HCT116 (cell line): Measurements from ENCODE around the gene NDUFS7. TPM values are rescaled to one million over a fixed set of nuclear protein-coding genes. Genes with fewer than 3 reads are reported as not detected.

Source experiments
- ATAC-seq: fragments of 200-7000 bp; cut with Tn5 transposase; 2 replicates; pipeline ENCODE4 v1.9.1; 2020; ENCODE audit warnings: mild to moderate bottlenecking, moderate library complexity
- BruUV-seq: library from RNA; stranded (reverse); fragments of 400-500 nt; replicated peaks from 2 replicates; lab custom pipeline; 2021; lab: Mats Ljungman, UMichigan
- CTCF ChIA-PET: fragments of 300-600 bp; sonication (Branson Sonifier 250); formaldehyde crosslinking; loops from one replicate; lab custom pipeline; 2021; ENCODE audit warnings: antibody characterized with exemption; lab: Charles Lee
- POLR2A ChIA-PET: fragments of 300-600, 350-600 bp; sonication (Branson Sonifier 250); formaldehyde crosslinking; loops from one replicate; lab custom pipeline; 2021; ENCODE audit warnings: antibody characterized with exemption; lab: Charles Lee
- RAD21 ChIA-PET, 2 experiments: fragments of 300-600 bp; sonication (Branson Sonifier 250); formaldehyde crosslinking; loops; one replicate each; lab custom pipeline; 2023; ENCODE audit warnings: low total read pairs in 2 of 2; ENCODE audit not compliant: uncharacterized antibody in 2 of 2, unreplicated experiment in 2 of 2, low non-redundant PET in 1 of 2; lab: Charles Lee
- DNase-seq: peaks from one replicate; pipeline ENCODE4 v3.0.0-alpha.2; 2010; ENCODE audit warnings: low read depth, low spot score
- H2AFZ ChIP-seq: fragments of 200-600 bp; shearing (Covaris generic), sonication (generic); 2 replicates; pipeline ENCODE4 v1.6.1; 2017; ENCODE audit warnings: low read depth, mixed run types, mixed read lengths, antibody characterized with exemption, low read length; ENCODE audit not compliant: poor library complexity, severe bottlenecking
- H3K27ac ChIP-seq: 2 replicates; pipeline ENCODE4 v1.5.1; 2012; ENCODE audit warnings: low read depth, low read length
- H3K27me3 ChIP-seq: fragments of 200-600 bp; sonication (generic); 2 replicates; pipeline ENCODE4 v1.6.1; 2016; ENCODE audit warnings: mixed run types, low read length, mixed read lengths; ENCODE audit not compliant: insufficient read depth
- H3K36me3 ChIP-seq, 2 experiments: fragments of 200-500 bp in 1 of 2; fragments of 200-600 bp in 1 of 2; sonication (Bioruptor generic) in 1 of 2; sonication (generic) in 1 of 2; 2 replicates each; pipeline versions ENCODE4 v1.5.1 to v1.6.1; 2014 to 2016; ENCODE audit warnings: low read length in 2 of 2, inconsistent platforms in 1 of 2, mixed read lengths in 1 of 2, mixed run types in 1 of 2; ENCODE audit not compliant: insufficient read depth in 2 of 2, control insufficient read depth in 1 of 2
- H3K4me1 ChIP-seq, 2 experiments: fragments of 200-600 bp in 1 of 2; sonication (generic) in 1 of 2; 2 replicates each; pipeline versions ENCODE4 v1.5.1 to v1.6.1; 2012 to 2017; ENCODE audit warnings: low read length in 2 of 2, inconsistent platforms in 1 of 2, mild to moderate bottlenecking in 1 of 2, mixed read lengths in 1 of 2, mixed run types in 1 of 2, moderate library complexity in 1 of 2; ENCODE audit not compliant: insufficient read depth in 2 of 2, control insufficient read depth in 1 of 2
- H3K4me2 ChIP-seq: fragments of 200-600 bp; sonication (generic); 2 replicates; pipeline ENCODE4 v1.6.1; 2017; ENCODE audit warnings: mixed run types, low read length, mixed read lengths
- H3K4me3 ChIP-seq, 2 experiments: fragments of 200-600 bp in 1 of 2; sonication (generic) in 1 of 2; replicated peaks in 1 of 2; 2 replicates each; pipeline ENCODE4 v1.5.1; 2011 to 2016; ENCODE audit warnings: low read length in 2 of 2, control low read depth in 1 of 2, low read depth in 1 of 2, mild to moderate bottlenecking in 1 of 2, mixed read lengths in 1 of 2, mixed run types in 1 of 2
- H3K79me2 ChIP-seq: fragments of 200-600 bp; sonication (generic); 2 replicates; pipeline ENCODE4 v1.6.1; 2017; ENCODE audit warnings: mild to moderate bottlenecking, mixed run types, low read length, moderate library complexity, mixed read lengths; ENCODE audit not compliant: insufficient read depth
- H3K9ac ChIP-seq: fragments of 200-600 bp; sonication (generic); 2 replicates; pipeline ENCODE4 v1.6.1; 2016; ENCODE audit warnings: low read length, mixed read lengths
- H3K9me2 ChIP-seq: fragments of 200-600 bp; sonication (generic), shearing (Covaris generic); 2 replicates; pipeline ENCODE4 v1.6.1; 2017; ENCODE audit warnings: mixed run types, mild to moderate bottlenecking, moderate library complexity; ENCODE audit not compliant: insufficient read depth
- H3K9me3 ChIP-seq, 2 experiments: fragments of 200-500 bp in 1 of 2; fragments of 200-600 bp in 1 of 2; sonication (Bioruptor generic) in 1 of 2; sonication (generic) in 1 of 2; 2 replicates each; pipeline ENCODE4 v1.6.1; 2014 to 2017; ENCODE audit warnings: low read length in 2 of 2, mixed read lengths in 2 of 2, inconsistent platforms in 1 of 2, low read depth in 1 of 2, mild to moderate bottlenecking in 1 of 2, mixed run types in 1 of 2, moderate library complexity in 1 of 2; ENCODE audit not compliant: control insufficient read depth in 1 of 2, insufficient read depth in 1 of 2
- H4K20me1 ChIP-seq: fragments of 200-600 bp; sonication (generic), shearing (Covaris generic); 2 replicates; pipeline ENCODE4 v1.6.1; 2017; ENCODE audit warnings: mixed run types, mild to moderate bottlenecking, moderate library complexity; ENCODE audit not compliant: insufficient read depth
- CBX3 ChIP-seq: IDR thresholded peaks from 2 replicates; pipeline ENCODE4 v1.6.1; 2012; ENCODE audit warnings: low read depth
- CEBPB ChIP-seq: IDR thresholded peaks from 2 replicates; pipeline ENCODE4 v1.6.1; 2012; ENCODE audit warnings: low read depth
- EGR1 ChIP-seq: IDR thresholded peaks from 2 replicates; pipeline ENCODE4 v1.6.1; 2012; ENCODE audit warnings: low read depth
- ELF1 ChIP-seq: IDR thresholded peaks from 2 replicates; pipeline ENCODE4 v1.6.1; 2012; ENCODE audit warnings: low read depth, borderline replicate concordance
- EZH2 ChIP-seq: fragments of 200-600 bp; sonication (generic); IDR thresholded peaks from 2 replicates; pipeline ENCODE4 v1.6.1; 2017; ENCODE audit warnings: antibody characterized with exemption, mixed run types
- POLR2A ChIP-seq: IDR thresholded peaks from 2 replicates; pipeline ENCODE4 v1.7.0; 2011; ENCODE audit warnings: borderline replicate concordance; ENCODE audit not compliant: insufficient read depth, insufficient read length; ENCODE audit errors: extremely low read depth
- RAD21 ChIP-seq: IDR thresholded peaks from 2 replicates; pipeline ENCODE4 v1.6.1; 2012; ENCODE audit warnings: low read depth, mild to moderate bottlenecking
- SRF ChIP-seq: IDR thresholded peaks from 2 replicates; pipeline ENCODE4 v1.6.1; 2012; ENCODE audit warnings: low read depth
- TCF7L2 ChIP-seq: IDR thresholded peaks from 2 replicates; pipeline ENCODE4 v1.7.0; 2011; ENCODE audit warnings: borderline replicate concordance, inconsistent platforms; ENCODE audit not compliant: insufficient read depth, insufficient read length; ENCODE audit errors: extremely low read depth
- ZFX ChIP-seq: fragments of 450-650 bp; IDR thresholded peaks from 2 replicates; pipeline ENCODE4 v1.6.1; 2017
- intact Hi-C: fragments of 100-400 bp; cut with micrococcal nuclease; formaldehyde crosslinking; loops from 2 replicates; pipeline ENCODE4 v1.10.0; 2022
- total RNA-seq: library from RNA; stranded (reverse); gene quantifications from one replicate; pipeline ENCODE4 v1.2.1, GENCODE V29; 2021; ENCODE audit not compliant: unreplicated experiment
- TF ChIP-seq, protein P1 (sequence below): IDR thresholded peaks from 2 replicates; pipeline ENCODE4 v1.6.1; 2012; ENCODE audit warnings: low read depth
- TF ChIP-seq, protein P2 (sequence below): IDR thresholded peaks from 2 replicates; pipeline ENCODE4 v1.6.1; 2011; ENCODE audit warnings: mild to moderate bottlenecking, low read length, moderate library complexity; ENCODE audit not compliant: insufficient replicate concordance; ENCODE audit errors: extremely low read depth
- TF ChIP-seq, protein P3 (sequence below): IDR thresholded peaks from 2 replicates; pipeline ENCODE4 v1.6.1; 2012

Gene NDUFS7
- total RNA-seq, 1 experiment from 2014 or later = 114 TPM

DNA sequence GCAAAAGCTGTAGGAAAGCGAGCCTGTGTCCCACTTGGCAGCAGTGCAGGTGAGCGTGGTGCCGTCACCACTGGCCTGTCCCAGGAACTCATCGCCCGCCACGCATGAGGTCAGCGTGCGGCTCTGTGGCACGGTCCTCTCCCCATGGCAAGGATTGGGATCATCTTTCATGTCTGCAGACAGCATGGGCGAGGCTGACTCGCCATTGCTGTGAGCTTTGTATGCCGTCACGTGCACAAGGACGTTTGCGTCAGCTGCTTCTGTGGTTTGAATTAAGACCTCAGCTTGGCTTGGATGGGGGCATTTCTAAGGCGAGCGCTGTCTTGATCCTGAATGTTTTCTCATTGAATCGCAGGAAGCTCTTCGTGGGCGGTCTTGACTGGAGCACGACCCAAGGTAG lies 33.4 kb downstream of the NDUFS7 start:
- Histone ChIP-seq H3K36me3 (peaks cover 28 to 73% of the 10 kb centered on the region in 2 experiments), H3K27me3 (no peaks in the 10 kb centered on the region), H3K9me3 (no peaks in the 10 kb centered on the region), H3K4me1 (peaks cover 19 to 39% of the 10 kb centered on the region in 2 experiments; a peak in 3 of 4 replicates), H3K79me2 (peaks cover 96% of the 10 kb centered on the region), H3K9ac (no peak overlapping the region), H3K4me3 (no peak overlapping the region), H2AFZ (no peak overlapping the region), H3K4me2 (no peak overlapping the region), H3K9me2 (no peaks in the 10 kb centered on the region), H3K27ac (no peak overlapping the region), H4K20me1 (peaks cover 23% of the 10 kb centered on the region; the same call in 1 of the 2 replicates)
- CTCF ChIA-PET = no interaction called here
- no peak for DNase-seq
- TF ChIP-seq RAD21 = no peak
- TF ChIP-seq, protein P1, sequence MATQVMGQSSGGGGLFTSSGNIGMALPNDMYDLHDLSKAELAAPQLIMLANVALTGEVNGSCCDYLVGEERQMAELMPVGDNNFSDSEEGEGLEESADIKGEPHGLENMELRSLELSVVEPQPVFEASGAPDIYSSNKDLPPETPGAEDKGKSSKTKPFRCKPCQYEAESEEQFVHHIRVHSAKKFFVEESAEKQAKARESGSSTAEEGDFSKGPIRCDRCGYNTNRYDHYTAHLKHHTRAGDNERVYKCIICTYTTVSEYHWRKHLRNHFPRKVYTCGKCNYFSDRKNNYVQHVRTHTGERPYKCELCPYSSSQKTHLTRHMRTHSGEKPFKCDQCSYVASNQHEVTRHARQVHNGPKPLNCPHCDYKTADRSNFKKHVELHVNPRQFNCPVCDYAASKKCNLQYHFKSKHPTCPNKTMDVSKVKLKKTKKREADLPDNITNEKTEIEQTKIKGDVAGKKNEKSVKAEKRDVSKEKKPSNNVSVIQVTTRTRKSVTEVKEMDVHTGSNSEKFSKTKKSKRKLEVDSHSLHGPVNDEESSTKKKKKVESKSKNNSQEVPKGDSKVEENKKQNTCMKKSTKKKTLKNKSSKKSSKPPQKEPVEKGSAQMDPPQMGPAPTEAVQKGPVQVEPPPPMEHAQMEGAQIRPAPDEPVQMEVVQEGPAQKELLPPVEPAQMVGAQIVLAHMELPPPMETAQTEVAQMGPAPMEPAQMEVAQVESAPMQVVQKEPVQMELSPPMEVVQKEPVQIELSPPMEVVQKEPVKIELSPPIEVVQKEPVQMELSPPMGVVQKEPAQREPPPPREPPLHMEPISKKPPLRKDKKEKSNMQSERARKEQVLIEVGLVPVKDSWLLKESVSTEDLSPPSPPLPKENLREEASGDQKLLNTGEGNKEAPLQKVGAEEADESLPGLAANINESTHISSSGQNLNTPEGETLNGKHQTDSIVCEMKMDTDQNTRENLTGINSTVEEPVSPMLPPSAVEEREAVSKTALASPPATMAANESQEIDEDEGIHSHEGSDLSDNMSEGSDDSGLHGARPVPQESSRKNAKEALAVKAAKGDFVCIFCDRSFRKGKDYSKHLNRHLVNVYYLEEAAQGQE = no peak
- no peak for TF ChIP-seq CBX3
- no peak for TF ChIP-seq TCF7L2
- no peak for TF ChIP-seq ELF1
- TF ChIP-seq CEBPB = no peak
- TF ChIP-seq, protein P2, sequence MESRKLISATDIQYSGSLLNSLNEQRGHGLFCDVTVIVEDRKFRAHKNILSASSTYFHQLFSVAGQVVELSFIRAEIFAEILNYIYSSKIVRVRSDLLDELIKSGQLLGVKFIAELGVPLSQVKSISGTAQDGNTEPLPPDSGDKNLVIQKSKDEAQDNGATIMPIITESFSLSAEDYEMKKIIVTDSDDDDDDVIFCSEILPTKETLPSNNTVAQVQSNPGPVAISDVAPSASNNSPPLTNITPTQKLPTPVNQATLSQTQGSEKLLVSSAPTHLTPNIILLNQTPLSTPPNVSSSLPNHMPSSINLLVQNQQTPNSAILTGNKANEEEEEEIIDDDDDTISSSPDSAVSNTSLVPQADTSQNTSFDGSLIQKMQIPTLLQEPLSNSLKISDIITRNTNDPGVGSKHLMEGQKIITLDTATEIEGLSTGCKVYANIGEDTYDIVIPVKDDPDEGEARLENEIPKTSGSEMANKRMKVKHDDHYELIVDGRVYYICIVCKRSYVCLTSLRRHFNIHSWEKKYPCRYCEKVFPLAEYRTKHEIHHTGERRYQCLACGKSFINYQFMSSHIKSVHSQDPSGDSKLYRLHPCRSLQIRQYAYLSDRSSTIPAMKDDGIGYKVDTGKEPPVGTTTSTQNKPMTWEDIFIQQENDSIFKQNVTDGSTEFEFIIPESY = no peak
- TF ChIP-seq EZH2 = no peak
- TF ChIP-seq SRF = no peak
- TF ChIP-seq EGR1 = no peak
- no peak for TF ChIP-seq ZFX
- TF ChIP-seq POLR2A = no peak
- TF ChIP-seq, protein P3, sequence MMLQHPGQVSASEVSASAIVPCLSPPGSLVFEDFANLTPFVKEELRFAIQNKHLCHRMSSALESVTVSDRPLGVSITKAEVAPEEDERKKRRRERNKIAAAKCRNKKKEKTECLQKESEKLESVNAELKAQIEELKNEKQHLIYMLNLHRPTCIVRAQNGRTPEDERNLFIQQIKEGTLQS = no peak
- RAD21 ChIA-PET = no interaction called here
- BruUV-seq = no TSS peak
- intact Hi-C loops = no loop called here
- POLR2A ChIA-PET = no interaction called here
- no peak for ATAC-seq
